ENCODE results near the gene VAMP1.
"Not testable (repeated sequence)": the region's sequence is repeated elsewhere in the genome, so short reads cannot be mapped to it uniquely, and the experiment has no call there.

Gene VAMP1

DNA sequence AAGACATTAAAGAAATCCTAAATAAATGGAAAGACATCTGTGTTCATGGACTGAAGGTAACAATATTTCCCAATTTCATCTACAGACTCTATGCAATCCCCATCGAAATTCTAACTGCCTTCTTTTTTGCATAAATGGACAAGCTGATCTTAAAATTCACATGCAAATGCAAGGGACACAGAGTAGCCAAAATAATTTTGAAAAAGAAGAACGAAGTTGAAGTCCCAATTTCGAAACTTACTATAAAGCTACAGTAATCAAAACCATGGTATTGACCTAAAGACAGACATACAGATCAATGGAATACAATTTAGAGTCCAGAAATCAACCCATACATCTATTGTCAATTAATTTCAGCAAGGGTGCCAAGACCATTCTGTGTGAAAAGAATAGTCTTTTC, 42.2 kb downstream of the VAMP1 start:
- H3F3A ChIP-seq (ENCODE audit: insufficient read depth, low read length): peaks cover 8% of the 10 kb centered on the region; the same call in 1 of the 2 replicates
- H3K9ac ChIP-seq (ENCODE audit: low read length): peak overlapping the region; percentile 70
- H3K9me3 ChIP-seq (ENCODE audit: low read length): no peaks in the 10 kb centered on the region
- no peaks in the 10 kb centered on the region for H4K20me1 ChIP-seq (ENCODE audit: insufficient read depth, low read length)
- H3K4me1 ChIP-seq (ENCODE audit: insufficient read depth, low read length, severe bottlenecking): peaks cover 95% of the 10 kb centered on the region
- H3K36me3 ChIP-seq (ENCODE audit: insufficient read depth, low read length): no peaks in the 10 kb centered on the region
- H3K9me2 ChIP-seq (ENCODE audit: low read depth, low read length): no peaks in the 10 kb centered on the region
- peak overlapping the region; percentile 100 for H3K27ac ChIP-seq (ENCODE audit: low read depth, low read length, poor library complexity, severe bottlenecking)
- TF ChIP-seq, protein P1, sequence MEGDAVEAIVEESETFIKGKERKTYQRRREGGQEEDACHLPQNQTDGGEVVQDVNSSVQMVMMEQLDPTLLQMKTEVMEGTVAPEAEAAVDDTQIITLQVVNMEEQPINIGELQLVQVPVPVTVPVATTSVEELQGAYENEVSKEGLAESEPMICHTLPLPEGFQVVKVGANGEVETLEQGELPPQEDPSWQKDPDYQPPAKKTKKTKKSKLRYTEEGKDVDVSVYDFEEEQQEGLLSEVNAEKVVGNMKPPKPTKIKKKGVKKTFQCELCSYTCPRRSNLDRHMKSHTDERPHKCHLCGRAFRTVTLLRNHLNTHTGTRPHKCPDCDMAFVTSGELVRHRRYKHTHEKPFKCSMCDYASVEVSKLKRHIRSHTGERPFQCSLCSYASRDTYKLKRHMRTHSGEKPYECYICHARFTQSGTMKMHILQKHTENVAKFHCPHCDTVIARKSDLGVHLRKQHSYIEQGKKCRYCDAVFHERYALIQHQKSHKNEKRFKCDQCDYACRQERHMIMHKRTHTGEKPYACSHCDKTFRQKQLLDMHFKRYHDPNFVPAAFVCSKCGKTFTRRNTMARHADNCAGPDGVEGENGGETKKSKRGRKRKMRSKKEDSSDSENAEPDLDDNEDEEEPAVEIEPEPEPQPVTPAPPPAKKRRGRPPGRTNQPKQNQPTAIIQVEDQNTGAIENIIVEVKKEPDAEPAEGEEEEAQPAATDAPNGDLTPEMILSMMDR (IDR thresholded peaks at IDR 0.05; ENCODE audit: low read length): no peak
- peak overlapping the region; percentile 67; the same call in 1 of the 2 replicates for H3K4me2 ChIP-seq (ENCODE audit: low read length)
- H3K4me3 ChIP-seq (ENCODE audit: low read depth, low read length, poor library complexity, severe bottlenecking): no peak overlapping the region
- H3K27me3 ChIP-seq (ENCODE audit: insufficient read depth, low read length): no peaks in the 10 kb centered on the region
- H2AFZ ChIP-seq (ENCODE audit: low read length): no peak overlapping the region
- H3K79me2 ChIP-seq (ENCODE audit: insufficient read depth, low read length): no peaks in the 10 kb centered on the region

DNA sequence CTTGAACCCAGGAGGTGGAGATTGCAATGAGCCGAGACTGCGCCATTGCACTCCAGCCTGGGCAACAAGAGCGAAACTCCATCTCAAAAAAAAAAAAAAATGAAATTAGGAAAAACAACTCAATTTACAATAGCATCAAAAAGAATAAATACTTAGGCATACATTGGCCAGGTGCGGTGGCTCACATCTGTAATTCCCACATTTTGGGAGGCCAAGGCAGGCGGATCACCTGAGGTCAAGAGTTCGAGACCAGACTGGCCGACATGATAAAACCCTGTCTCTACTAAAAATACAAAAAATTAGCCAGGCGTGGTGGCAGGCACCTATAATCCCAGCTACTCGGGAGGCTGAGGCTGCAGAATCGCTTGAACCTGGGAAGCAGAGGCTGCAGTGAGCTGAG, 42.7 kb downstream of the VAMP1 start:
- Histone ChIP-seq H3K4me2 (ENCODE audit: low read length) (peak overlapping the region; percentile 67), H3K4me3 (ENCODE audit: low read depth, low read length, poor library complexity, severe bottlenecking) (peak overlapping the region; percentile 38), H3K9ac (ENCODE audit: low read length) (peak overlapping the region; percentile 70; the same call in 1 of the 2 replicates), H3K4me1 (ENCODE audit: insufficient read depth, low read length, severe bottlenecking) (peaks cover 91% of the 10 kb centered on the region), H3K27ac (ENCODE audit: low read depth, low read length, poor library complexity, severe bottlenecking) (peak overlapping the region; percentile 100)
- H3K9me3 ChIP-seq (ENCODE audit: low read length); H3F3A ChIP-seq (ENCODE audit: insufficient read depth, low read length); H3K27me3 ChIP-seq (ENCODE audit: insufficient read depth, low read length); H3K36me3 ChIP-seq (ENCODE audit: insufficient read depth, low read length); H3K9me2 ChIP-seq (ENCODE audit: low read depth, low read length); H3K79me2 ChIP-seq (ENCODE audit: insufficient read depth, low read length); H4K20me1 ChIP-seq (ENCODE audit: insufficient read depth, low read length); H2AFZ ChIP-seq (ENCODE audit: low read length): not testable (repeated sequence)

DNA sequence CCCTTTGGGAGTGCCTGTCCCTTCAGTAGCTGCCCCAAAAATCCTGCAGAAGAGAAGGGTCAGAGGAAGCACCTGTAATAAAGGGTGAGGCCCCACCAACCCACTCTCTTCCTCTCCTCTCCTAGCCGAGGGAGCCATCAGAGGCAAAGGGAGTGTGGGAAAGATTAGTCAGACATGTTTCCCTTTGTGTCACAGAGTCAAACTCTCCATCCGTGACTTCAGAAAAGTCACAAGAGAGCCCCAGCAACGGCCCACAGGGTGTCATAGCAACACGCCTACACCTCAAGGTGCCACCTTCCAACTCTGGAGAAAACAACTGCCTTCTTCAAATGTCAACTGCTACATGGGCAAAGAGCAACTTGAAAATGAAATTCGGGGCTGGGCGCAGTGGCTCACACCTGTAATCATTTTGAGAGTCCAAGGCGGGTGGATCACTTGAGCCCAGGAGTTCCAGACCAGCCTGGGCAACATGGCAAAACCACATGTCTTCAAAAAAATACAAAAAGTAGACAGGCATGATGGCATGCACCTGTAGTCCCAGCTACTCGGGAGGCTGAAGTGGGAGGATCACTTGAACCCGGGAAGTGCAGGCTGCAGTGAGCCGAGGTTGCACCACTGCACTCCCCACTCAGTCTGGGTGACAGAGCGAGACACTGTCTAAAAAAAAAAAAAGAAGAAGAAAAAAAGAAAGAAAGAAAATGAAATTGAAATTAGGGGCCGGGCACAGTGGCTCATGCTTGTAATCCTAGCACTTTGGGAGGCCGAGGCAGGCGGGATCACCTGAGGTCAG, 43.4 kb downstream of the VAMP1 start:
- TF ChIP-seq, protein P1 (IDR thresholded peaks at IDR 0.05; ENCODE audit: low read length): no peak
- no peak for TF ChIP-seq EZH2 (IDR thresholded peaks at IDR 0.05; ENCODE audit: borderline replicate concordance, low read length)
- Histone ChIP-seq H3F3A (ENCODE audit: insufficient read depth, low read length) (peaks cover 8% of the 10 kb centered on the region; the same call in 1 of the 2 replicates), H2AFZ (ENCODE audit: low read length) (no peak overlapping the region), H3K79me2 (ENCODE audit: insufficient read depth, low read length) (no peaks in the 10 kb centered on the region), H3K4me1 (ENCODE audit: insufficient read depth, low read length, severe bottlenecking) (peaks cover 84% of the 10 kb centered on the region), H3K4me3 (ENCODE audit: low read depth, low read length, poor library complexity, severe bottlenecking) (peak overlapping the region; percentile 38), H3K9me2 (ENCODE audit: low read depth, low read length) (no peaks in the 10 kb centered on the region), H3K27me3 (ENCODE audit: insufficient read depth, low read length) (no peaks in the 10 kb centered on the region), H3K9me3 (ENCODE audit: low read length) (no peaks in the 10 kb centered on the region), H3K36me3 (ENCODE audit: insufficient read depth, low read length) (no peaks in the 10 kb centered on the region), H3K4me2 (ENCODE audit: low read length) (peak overlapping the region; percentile 67), H3K27ac (ENCODE audit: low read depth, low read length, poor library complexity, severe bottlenecking) (peak overlapping the region; percentile 100), H4K20me1 (ENCODE audit: insufficient read depth, low read length) (no peaks in the 10 kb centered on the region), H3K9ac (ENCODE audit: low read length) (peak overlapping the region; percentile 70)
